Cerebellar nuclear complex (tissue), 1 donor: ENCODE measurements around the gene PRPS2.

Experiments
- DNase-seq, 2 experiments: peaks; one replicate each; lab custom pipeline; 2025; lab: John Stamatoyannopoulos, UW

The PRPS2 gene

GRCh38 chrX:12791257-12792228 is at the start of gene PRPS2:
Gene PRPS2 (plus strand): TSS chrX:12791412. CDS start chrX:12791498, 86 bp downstream.
- no peak for DNase-seq

GRCh38 chrX:12741416-12741815 is 49.8 kb upstream of the PRPS2 start:
- DNase-seq = no peak

DNA sequence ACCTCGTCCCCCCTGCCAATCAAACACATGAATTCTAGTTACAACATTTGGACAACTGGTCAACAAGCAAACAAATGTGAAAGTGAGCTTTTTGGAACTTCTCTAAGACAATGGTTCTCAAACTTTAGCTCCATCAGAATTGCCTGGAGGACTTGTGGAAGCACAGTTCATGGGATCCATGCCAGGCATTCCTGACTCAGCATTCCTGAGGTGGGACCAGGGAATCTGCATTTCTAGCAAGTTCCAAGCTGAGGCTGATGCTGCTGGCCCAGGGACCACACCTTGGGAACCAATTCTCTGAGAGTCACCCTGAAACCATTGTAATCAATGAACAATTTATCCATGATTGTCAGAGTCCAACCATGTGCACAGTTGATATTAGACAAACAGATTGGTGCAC is 43.8 kb upstream of the PRPS2 start:
- DNase-seq = no peak

- no peak for DNase-seq
Observed at GRCh38 chrX:12751887-12752286, 39.3 kb upstream of the PRPS2 start.

DNA sequence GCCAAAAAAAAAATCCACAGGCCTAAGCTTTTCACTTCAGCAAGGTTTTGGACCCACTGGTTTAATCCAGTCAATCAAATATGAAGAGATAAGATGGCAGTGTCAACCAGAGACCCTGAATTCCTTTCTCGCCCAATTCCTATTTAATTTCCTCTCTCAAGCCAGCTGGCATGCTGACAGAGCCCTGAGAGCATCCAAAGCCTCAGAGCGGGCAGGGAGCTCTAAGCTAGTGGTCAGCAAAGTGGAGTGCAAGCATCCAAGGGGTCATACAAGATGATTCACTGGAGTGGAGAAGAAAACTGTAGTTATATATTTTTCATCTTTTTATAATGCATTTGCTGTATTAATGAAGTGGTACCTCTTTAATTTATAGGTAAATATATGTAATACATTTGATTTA is 37.8 kb upstream of the PRPS2 start:
- DNase-seq = no peak

GRCh38 chrX:12758291-12758690 is 32.9 kb upstream of the PRPS2 start:
- no peak for DNase-seq

DNA sequence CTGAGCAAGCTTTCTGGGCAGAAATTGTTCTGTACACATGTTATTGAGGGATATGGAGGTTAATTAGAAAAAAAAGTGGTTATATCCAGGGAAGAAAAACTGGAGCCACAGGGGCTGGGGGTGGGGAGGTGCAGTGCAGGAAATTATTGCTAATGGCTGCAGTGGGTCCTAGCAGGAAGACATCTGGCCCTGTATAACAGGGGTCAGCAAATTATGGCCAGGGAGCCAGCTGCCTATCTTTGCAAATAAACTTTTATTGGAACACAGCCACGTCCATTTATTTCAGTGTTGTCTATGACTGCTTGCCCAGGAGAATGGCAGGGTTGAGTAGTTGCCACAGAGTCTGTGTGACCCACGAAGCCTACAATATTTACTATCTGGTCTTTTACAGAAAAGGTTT is 23.4 kb upstream of the PRPS2 start:
- no peak for DNase-seq

GRCh38 chrX:12768491-12768890 is 22.7 kb upstream of the PRPS2 start:
- DNase-seq = no peak

- no peak for DNase-seq
Observed at GRCh38 chrX:12770440-12770839, 20.8 kb upstream of the PRPS2 start.

DNA sequence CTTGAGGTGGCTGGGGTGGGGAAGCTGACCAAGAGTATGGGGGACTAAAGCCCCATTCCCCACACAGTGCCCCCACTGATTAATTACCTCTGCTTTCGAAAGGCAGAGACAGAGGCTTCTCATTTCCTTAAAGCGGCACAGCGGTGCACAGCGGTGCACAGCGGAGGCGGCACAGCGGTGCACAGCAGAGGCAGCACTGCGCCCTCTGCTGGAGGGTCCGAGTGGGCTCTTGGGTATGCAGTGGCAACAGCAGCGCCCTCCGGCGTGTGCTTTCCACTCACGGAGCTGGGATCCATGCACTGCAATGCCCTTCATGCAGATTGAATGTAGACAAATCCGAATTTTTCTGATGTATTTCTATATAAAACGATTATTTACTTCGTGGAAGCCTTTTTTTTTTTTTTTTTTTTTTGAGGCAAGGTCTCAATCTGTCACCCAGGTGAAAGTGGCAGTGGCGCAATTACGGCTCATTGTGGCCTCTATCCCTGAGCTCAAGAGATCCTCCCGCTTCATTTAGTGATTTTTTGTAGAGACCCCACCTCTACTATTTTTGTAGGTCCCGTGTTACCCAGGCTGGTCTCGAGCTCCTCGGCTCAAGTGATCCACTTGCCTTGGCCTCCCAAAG is 19.7 kb upstream of the PRPS2 start:
- DNase-seq = no peak

- DNase-seq = no peak
Observed at GRCh38 chrX:12777670-12778069, 13.5 kb upstream of the PRPS2 start.

DNA sequence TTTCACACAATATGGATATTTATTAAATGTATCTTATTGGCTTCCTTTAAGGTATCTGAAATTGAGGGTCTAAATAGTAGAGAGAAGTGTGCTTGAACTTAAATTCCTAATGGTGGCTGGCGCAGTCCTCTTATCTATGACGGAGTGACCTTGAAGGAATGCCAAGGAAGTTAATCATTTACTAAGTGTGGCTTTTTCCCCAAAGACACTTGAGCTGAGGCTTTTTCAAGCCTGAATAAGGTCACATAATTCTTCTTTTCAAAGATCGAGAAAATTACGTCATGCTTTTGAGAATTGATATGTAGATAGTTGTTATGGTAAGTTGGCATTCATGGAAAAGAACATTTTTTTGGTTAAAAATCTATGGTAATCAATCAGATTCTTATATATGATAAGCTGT is 11.7 kb upstream of the PRPS2 start:
- DNase-seq = no peak

DNA sequence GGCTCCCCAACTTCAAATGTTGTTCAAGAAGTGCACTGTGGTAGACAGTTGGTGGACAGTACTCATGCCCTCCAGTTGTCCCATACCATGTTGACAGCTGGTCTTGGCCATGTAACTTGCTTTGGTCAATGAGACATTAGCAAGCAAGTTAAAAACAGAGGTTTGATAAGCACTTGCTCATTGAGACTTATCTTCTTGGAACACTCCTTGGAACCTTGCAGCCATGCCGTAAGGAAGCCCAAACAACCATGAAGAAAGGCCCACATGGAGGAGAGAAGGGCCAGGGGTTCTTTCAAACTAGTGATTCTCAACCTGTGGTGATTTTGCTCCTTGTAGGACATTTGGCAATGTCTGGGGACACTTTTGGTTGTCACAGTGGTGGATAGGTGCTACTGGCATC is 2.6 kb upstream of the PRPS2 start:
- no peak for DNase-seq

DNA sequence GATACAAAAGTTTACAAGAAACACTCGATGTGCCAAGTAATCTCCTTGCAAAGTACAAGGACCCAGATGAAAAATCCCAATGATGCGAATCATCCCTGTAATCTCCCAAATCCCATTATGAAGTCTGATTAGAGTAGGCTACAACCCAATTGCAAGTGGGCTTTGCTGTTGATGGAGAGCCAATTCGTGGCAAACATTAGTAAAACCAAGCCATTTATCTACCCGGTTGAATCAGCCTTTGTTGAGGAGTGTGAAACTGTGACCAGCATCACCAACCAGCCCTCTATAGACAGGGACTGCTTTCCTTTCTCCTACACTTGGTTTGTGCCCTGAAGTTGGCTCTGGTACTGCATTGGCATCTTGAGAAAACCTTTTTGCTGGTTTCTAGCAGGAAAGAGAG is 1.2 kb upstream of the PRPS2 start:
- DNase-seq = no peak

DNA sequence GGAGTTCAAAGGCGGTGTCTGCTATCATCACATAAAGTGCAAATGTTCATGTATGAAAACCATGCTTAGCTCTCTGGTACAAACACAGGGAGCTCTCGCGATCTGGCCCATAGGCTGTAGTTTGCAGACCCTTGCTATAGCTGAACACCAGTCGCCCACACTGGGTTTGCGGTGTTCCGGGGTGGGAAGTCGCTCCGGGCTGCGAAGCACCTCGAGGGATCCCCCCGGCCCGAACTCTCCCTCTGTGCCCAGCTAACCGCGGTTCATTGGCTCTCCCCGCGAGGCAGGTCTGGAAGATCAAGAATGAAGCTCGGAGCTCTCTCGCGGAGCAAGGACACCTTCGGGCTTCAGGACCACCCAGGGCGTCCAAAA is 341 bp upstream of the PRPS2 start:
- DNase-seq = no peak

DNA sequence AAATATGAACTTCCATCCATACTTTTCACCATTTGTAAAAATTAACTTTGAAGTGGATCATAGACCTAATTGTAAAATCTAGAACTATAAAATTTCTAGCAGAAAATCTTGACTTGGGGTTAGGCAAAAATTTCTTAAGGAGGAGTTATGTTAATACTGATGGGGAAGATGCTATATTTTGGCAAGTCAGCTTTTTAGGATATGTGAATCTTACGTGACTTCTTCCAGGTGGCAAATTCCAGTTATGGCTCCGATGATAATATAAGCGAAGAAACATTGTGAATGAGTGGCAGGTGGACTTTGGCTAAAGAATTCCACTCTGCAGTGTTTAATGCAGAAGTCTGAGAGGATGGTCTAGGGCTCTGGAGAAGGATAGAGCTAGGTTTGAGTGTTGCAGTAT is 1.5 kb downstream of the PRPS2 start:
- DNase-seq = no peak

GRCh38 chrX:12794654-12795053 is 3.4 kb downstream of the PRPS2 start:
- no peak for DNase-seq

DNA sequence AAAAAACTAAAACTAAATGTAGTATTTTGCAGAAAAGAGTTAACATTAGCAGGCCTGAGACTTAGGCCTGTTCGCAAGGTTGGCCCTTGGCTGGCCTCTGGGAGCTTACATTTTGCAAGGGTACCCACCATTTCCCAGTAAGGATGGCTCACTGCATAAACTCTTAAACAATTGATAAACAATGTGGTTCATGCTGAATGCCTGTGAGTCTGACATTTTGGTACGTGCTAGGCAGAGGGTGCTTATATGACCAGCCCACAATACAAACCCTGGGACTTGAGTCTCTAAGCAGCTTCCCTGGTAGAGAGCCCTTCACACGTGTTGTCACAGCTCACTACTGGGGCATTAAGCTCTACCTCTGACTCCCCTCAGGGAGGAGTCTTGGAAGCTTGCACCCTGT is 7.4 kb downstream of the PRPS2 start:
- no peak for DNase-seq

DNA sequence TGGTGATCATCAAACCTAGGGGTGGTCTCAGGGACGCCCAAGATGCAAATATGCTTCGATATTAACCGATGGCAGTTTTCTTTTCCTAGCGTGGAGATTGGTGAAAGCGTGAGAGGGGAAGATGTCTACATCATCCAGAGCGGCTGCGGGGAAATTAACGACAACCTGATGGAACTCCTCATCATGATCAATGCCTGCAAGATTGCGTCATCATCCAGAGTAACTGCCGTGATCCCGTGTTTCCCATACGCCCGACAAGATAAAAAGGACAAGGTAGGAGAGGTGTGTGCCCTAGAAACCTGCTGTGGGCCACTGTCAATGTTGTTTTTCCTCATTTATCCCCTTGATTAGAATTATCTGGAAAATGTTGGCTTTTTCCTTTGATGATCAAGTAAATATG is 7.9 kb downstream of the PRPS2 start:
- no peak for DNase-seq

GRCh38 chrX:12802741-12803140 is 11.5 kb downstream of the PRPS2 start:
- DNase-seq = no peak

GRCh38 chrX:12804655-12805054 is 13.4 kb downstream of the PRPS2 start:
- no peak for DNase-seq

DNA sequence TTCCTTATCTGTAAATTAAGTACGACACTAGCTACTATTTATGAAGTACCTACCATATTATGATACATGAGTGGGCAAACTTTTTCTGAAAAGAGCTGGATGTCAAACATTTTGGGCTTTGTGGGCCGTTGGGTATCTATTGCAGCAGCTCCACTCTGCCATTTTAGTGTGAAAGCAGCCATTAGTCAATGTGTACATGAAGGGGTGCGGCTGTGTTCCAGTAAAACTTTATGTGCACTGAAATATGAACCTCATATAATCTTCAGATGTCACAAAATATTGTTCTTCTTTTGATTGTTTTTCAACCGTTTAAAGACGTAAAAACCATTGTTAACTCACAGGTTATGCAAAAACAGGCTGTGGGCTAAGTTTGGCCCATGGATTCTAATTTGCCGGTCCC is 14.1 kb downstream of the PRPS2 start:
- no peak for DNase-seq

DNA sequence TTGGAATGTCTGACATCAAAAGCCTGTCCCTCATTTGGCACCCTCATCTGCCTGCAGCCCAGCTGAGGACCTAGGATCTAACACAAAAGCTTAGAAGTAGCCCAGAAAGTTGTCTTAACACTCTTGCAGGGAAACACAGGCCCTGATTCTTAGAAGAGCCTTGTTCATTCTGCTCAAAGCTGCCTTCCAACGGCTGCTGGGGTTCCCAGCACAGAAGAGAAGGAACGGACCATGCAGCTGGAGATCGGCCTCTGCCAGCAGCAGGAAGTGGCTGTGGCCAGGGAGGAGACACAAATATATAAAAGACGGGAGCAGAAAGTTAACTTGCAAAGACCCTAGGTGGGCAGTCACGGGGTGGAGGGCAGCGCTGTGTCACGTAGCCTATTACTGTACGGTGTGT is 20.4 kb downstream of the PRPS2 start:
- DNase-seq = no peak

DNA sequence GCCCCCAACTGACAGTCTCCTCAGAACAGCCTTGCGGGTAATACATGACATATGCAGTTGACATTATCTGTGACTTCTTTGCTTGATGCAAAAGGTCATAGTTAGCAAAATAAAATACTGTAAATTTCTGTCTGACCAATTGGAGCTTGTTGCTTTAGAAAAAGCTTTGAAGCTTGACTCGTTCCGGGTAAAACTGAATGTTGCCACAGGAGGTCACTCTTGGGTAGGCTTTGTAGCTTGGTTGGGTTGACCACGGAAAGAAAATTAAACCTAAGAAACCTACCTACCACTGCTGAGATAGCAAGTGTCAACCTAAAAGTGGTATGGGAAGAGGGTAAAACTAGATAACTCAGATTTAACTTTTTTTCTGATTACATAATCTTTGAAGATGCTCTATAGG is 23.2 kb downstream of the PRPS2 start:
- no peak for DNase-seq
